ENCODE data around the gene TMEM184A.

TMEM184A gene

GRCh38 chr7:1546274-1546908, 9.6 kb downstream of the TMEM184A start:
- Histone ChIP-seq H3K27ac (ENCODE audit: low read depth, low read length) (no peak overlapping the region), H3K27me3 (ENCODE audit: control insufficient read depth in 5 of 5, insufficient read depth in 4 of 5, low read length in 5 of 5) (peaks cover 0 to 6% (median 0%) of the 10 kb centered on the region in 5 donors), H3K9ac (ENCODE audit: low read length in 5 of 5) (no peak overlapping the region), H3K4me3 (ENCODE audit: low read depth in 1 of 5, low read length in 5 of 5) (no peak overlapping the region), H3K4me1 (ENCODE audit: control insufficient read depth in 5 of 5, insufficient read depth in 5 of 5, low read length in 5 of 5) (peaks cover 0 to 17% (median 12%) of the 10 kb centered on the region in 5 donors), H3K36me3 (ENCODE audit: control insufficient read depth in 5 of 5, insufficient read depth in 5 of 5, low read length in 5 of 5) (peaks cover 0 to 22% (median 12%) of the 10 kb centered on the region in 5 donors), H3K9me3 (ENCODE audit: control insufficient read depth in 5 of 5, low read length in 5 of 5) (no peaks in the 10 kb centered on the region)

- H3K9me3 ChIP-seq (ENCODE audit: control insufficient read depth in 5 of 5, low read length in 5 of 5): no peaks in the 10 kb centered on the region
- no peak overlapping the region for H3K4me3 ChIP-seq (ENCODE audit: low read depth in 1 of 5, low read length in 5 of 5)
- H3K27ac ChIP-seq (ENCODE audit: low read depth, low read length): no peak overlapping the region
- H3K27me3 ChIP-seq (ENCODE audit: control insufficient read depth in 5 of 5, insufficient read depth in 4 of 5, low read length in 5 of 5): peaks cover 0 to 6% (median 0%) of the 10 kb centered on the region in 5 donors
- H3K9ac ChIP-seq (ENCODE audit: low read length in 5 of 5): no peak overlapping the region
- H3K4me1 ChIP-seq (ENCODE audit: control insufficient read depth in 5 of 5, insufficient read depth in 5 of 5, low read length in 5 of 5): peaks cover 0 to 17% (median 12%) of the 10 kb centered on the region in 5 donors
- peaks cover 0 to 30% (median 20%) of the 10 kb centered on the region in 5 donors for H3K36me3 ChIP-seq (ENCODE audit: control insufficient read depth in 5 of 5, insufficient read depth in 5 of 5, low read length in 5 of 5)
Observed at GRCh38 chr7:1545417-1546246, 10.4 kb downstream of the TMEM184A start.

GRCh38 chr7:1544896-1545416, 11.0 kb downstream of the TMEM184A start:
- H3K36me3 ChIP-seq (ENCODE audit: control insufficient read depth in 5 of 5, insufficient read depth in 5 of 5, low read length in 5 of 5): peaks cover 0 to 36% (median 25%) of the 10 kb centered on the region in 5 donors
- peaks cover 0 to 17% (median 12%) of the 10 kb centered on the region in 5 donors for H3K4me1 ChIP-seq (ENCODE audit: control insufficient read depth in 5 of 5, insufficient read depth in 5 of 5, low read length in 5 of 5)

GRCh38 chr7:1544178-1544895, 11.7 kb downstream of the TMEM184A start:
- Histone ChIP-seq H3K27ac (ENCODE audit: low read depth, low read length) (no peak overlapping the region), H3K27me3 (ENCODE audit: control insufficient read depth in 5 of 5, insufficient read depth in 4 of 5, low read length in 5 of 5) (peaks cover 0 to 6% (median 0%) of the 10 kb centered on the region in 5 donors), H3K4me1 (ENCODE audit: control insufficient read depth in 5 of 5, insufficient read depth in 5 of 5, low read length in 5 of 5) (peaks cover 0 to 18% (median 12%) of the 10 kb centered on the region in 5 donors), H3K36me3 (ENCODE audit: control insufficient read depth in 5 of 5, insufficient read depth in 5 of 5, low read length in 5 of 5) (peaks cover 0 to 42% (median 31%) of the 10 kb centered on the region in 5 donors), H3K9me3 (ENCODE audit: control insufficient read depth in 5 of 5, low read length in 5 of 5) (no peaks in the 10 kb centered on the region), H3K9ac (ENCODE audit: low read length in 5 of 5) (no peak overlapping the region), H3K4me3 (ENCODE audit: low read depth in 1 of 5, low read length in 5 of 5) (no peak overlapping the region)

More at GRCh38 chr7:1544896-1545416, 11.0 kb downstream of the TMEM184A start:
- no peaks in the 10 kb centered on the region for H3K9me3 ChIP-seq (ENCODE audit: control insufficient read depth in 5 of 5, low read length in 5 of 5)
- H3K9ac ChIP-seq (ENCODE audit: low read length in 5 of 5): no peak overlapping the region
- no peak overlapping the region for H3K4me3 ChIP-seq (ENCODE audit: low read depth in 1 of 5, low read length in 5 of 5)
- H3K27ac ChIP-seq (ENCODE audit: low read depth, low read length): no peak overlapping the region
- peaks cover 0 to 6% (median 0%) of the 10 kb centered on the region in 5 donors for H3K27me3 ChIP-seq (ENCODE audit: control insufficient read depth in 5 of 5, insufficient read depth in 4 of 5, low read length in 5 of 5)

GRCh38 chr7:1543826-1544177, 12.2 kb downstream of the TMEM184A start:
- no peaks in the 10 kb centered on the region for H3K9me3 ChIP-seq (ENCODE audit: control insufficient read depth in 5 of 5, low read length in 5 of 5)
- peaks cover 0 to 47% (median 35%) of the 10 kb centered on the region in 5 donors for H3K36me3 ChIP-seq (ENCODE audit: control insufficient read depth in 5 of 5, insufficient read depth in 5 of 5, low read length in 5 of 5)
- peaks cover 0 to 6% (median 0%) of the 10 kb centered on the region in 5 donors for H3K27me3 ChIP-seq (ENCODE audit: control insufficient read depth in 5 of 5, insufficient read depth in 4 of 5, low read length in 5 of 5)
- H3K27ac ChIP-seq (ENCODE audit: low read depth, low read length): no peak overlapping the region
- peaks cover 0 to 23% (median 15%) of the 10 kb centered on the region in 5 donors for H3K4me1 ChIP-seq (ENCODE audit: control insufficient read depth in 5 of 5, insufficient read depth in 5 of 5, low read length in 5 of 5)
- H3K9ac ChIP-seq (ENCODE audit: low read length in 5 of 5): no peak overlapping the region
- no peak overlapping the region for H3K4me3 ChIP-seq (ENCODE audit: low read depth in 1 of 5, low read length in 5 of 5)

- H3K27ac ChIP-seq (ENCODE audit: low read depth, low read length): no peak overlapping the region
- peaks cover 0 to 48% (median 35%) of the 10 kb centered on the region in 5 donors for H3K36me3 ChIP-seq (ENCODE audit: control insufficient read depth in 5 of 5, insufficient read depth in 5 of 5, low read length in 5 of 5)
- H3K4me1 ChIP-seq (ENCODE audit: control insufficient read depth in 5 of 5, insufficient read depth in 5 of 5, low read length in 5 of 5): peaks cover 0 to 29% (median 21%) of the 10 kb centered on the region in 5 donors
- H3K27me3 ChIP-seq (ENCODE audit: control insufficient read depth in 5 of 5, insufficient read depth in 4 of 5, low read length in 5 of 5): peaks cover 0 to 6% (median 0%) of the 10 kb centered on the region in 5 donors
- H3K9ac ChIP-seq (ENCODE audit: low read length in 5 of 5): no peak overlapping the region
- H3K9me3 ChIP-seq (ENCODE audit: control insufficient read depth in 5 of 5, low read length in 5 of 5): no peaks in the 10 kb centered on the region
- no peak overlapping the region for H3K4me3 ChIP-seq (ENCODE audit: low read depth in 1 of 5, low read length in 5 of 5)
Observed at GRCh38 chr7:1542841-1543747, 12.9 kb downstream of the TMEM184A start.

- Histone ChIP-seq H3K4me1 (ENCODE audit: control insufficient read depth in 5 of 5, insufficient read depth in 5 of 5, low read length in 5 of 5) (peaks cover 0 to 37% (median 29%) of the 10 kb centered on the region in 5 donors), H3K27ac (ENCODE audit: low read depth, low read length) (no peak overlapping the region), H3K9me3 (ENCODE audit: control insufficient read depth in 5 of 5, low read length in 5 of 5) (no peaks in the 10 kb centered on the region), H3K27me3 (ENCODE audit: control insufficient read depth in 5 of 5, insufficient read depth in 4 of 5, low read length in 5 of 5) (peaks cover 0 to 3% (median 0%) of the 10 kb centered on the region in 5 donors), H3K9ac (ENCODE audit: low read length in 5 of 5) (no peak overlapping the region), H3K36me3 (ENCODE audit: control insufficient read depth in 5 of 5, insufficient read depth in 5 of 5, low read length in 5 of 5) (peaks cover 0 to 48% (median 35%) of the 10 kb centered on the region in 5 donors), H3K4me3 (ENCODE audit: low read depth in 1 of 5, low read length in 5 of 5) (no peak overlapping the region)
Observed at GRCh38 chr7:1542329-1542728, 13.7 kb downstream of the TMEM184A start.

- H3K36me3 ChIP-seq (ENCODE audit: control insufficient read depth in 5 of 5, insufficient read depth in 5 of 5, low read length in 5 of 5): peaks cover 0 to 48% (median 35%) of the 10 kb centered on the region in 5 donors
- H3K4me1 ChIP-seq (ENCODE audit: control insufficient read depth in 5 of 5, insufficient read depth in 5 of 5, low read length in 5 of 5): peaks cover 0 to 43% (median 35%) of the 10 kb centered on the region in 5 donors
- H3K27me3 ChIP-seq (ENCODE audit: control insufficient read depth in 5 of 5, insufficient read depth in 4 of 5, low read length in 5 of 5): no peaks in the 10 kb centered on the region
- no peak overlapping the region for H3K9ac ChIP-seq (ENCODE audit: low read length in 5 of 5)
- H3K4me3 ChIP-seq (ENCODE audit: low read depth in 1 of 5, low read length in 5 of 5): no peak overlapping the region
- H3K27ac ChIP-seq (ENCODE audit: low read depth, low read length): no peak overlapping the region
- no peaks in the 10 kb centered on the region for H3K9me3 ChIP-seq (ENCODE audit: control insufficient read depth in 5 of 5, low read length in 5 of 5)
Observed at GRCh38 chr7:1541431-1542162, 14.4 kb downstream of the TMEM184A start.

Measured in subcutaneous abdominal adipose tissue (tissue), 5 donors.